GM12878 (cell line): Measurements from ENCODE around the gene VPS26B. TPM values are rescaled to one million over a fixed set of nuclear protein-coding genes. Genes with fewer than 3 reads are reported as not detected.

Experiments used
- ATAC-seq: fragments of 200-7000 bp; cut with Tn5 transposase; 3 replicates; pipeline ENCODE4 v1.9.1; 2020; ENCODE audit warnings: mild to moderate bottlenecking, moderate library complexity
- BruUV-seq: library from RNA; stranded (reverse); fragments of 400-500 nt; replicated peaks from 2 replicates; lab custom pipeline; 2021; lab: Mats Ljungman, UMichigan
- CTCF ChIA-PET: fragments of 300-600 bp; sonication (Branson Sonifier 250); formaldehyde crosslinking; extraction: SDS; loops from one replicate; lab custom pipeline; 2021; ENCODE audit warnings: inconsistent platforms; lab: Yijun Ruan, JAX
- POLR2A ChIA-PET: fragments of 350-600 bp; formaldehyde crosslinking; extraction: SDS; loops from one replicate; lab custom pipeline; 2021; ENCODE audit warnings: inconsistent platforms; lab: Charles Lee
- RAD21 ChIA-PET: fragments of 300-600 bp; sonication (Branson Sonifier 250); formaldehyde crosslinking; loops from one replicate; lab custom pipeline; 2023; ENCODE audit warnings: antibody characterized with exemption; ENCODE audit not compliant: unreplicated experiment; lab: Charles Lee
- SMC1A ChIA-PET: fragments of 300-600 bp; sonication (Branson Sonifier 250); formaldehyde crosslinking; loops from one replicate; lab custom pipeline; 2023; ENCODE audit not compliant: unreplicated experiment, uncharacterized antibody; lab: Charles Lee
- DNase-seq: peaks from one replicate; pipeline ENCODE4 v3.0.0-alpha.2; 2011; ENCODE audit warnings: low read depth, low spot score
- FAIRE-seq: peaks from 3 replicates; lab custom pipeline; 2011; peaks lifted over from hg19 to GRCh38; lab: Jason Lieb, UNC
- H2AFZ ChIP-seq: 2 replicates; pipeline ENCODE4 v1.6.0; 2011; ENCODE audit warnings: low read depth, low read length, control low read depth; ENCODE audit not compliant: control insufficient read depth
- H3K27ac ChIP-seq: 2 replicates; pipeline ENCODE4 v1.5.1; 2011; ENCODE audit warnings: control low read depth; ENCODE audit not compliant: control insufficient read depth, insufficient read depth
- H3K27me3 ChIP-seq, 2 experiments: replicated peaks in 1 of 2; 2 replicates each; pipeline versions ENCODE4 v1.6.0 to v1.6.1; 2011; ENCODE audit warnings: low read length in 1 of 2; ENCODE audit not compliant: control insufficient read depth in 2 of 2, insufficient read depth in 2 of 2
- H3K36me3 ChIP-seq, 2 experiments: 2 replicates each; pipeline ENCODE4 v1.5.1; 2011; ENCODE audit warnings: low read length in 1 of 2; ENCODE audit not compliant: control insufficient read depth in 2 of 2, insufficient read depth in 2 of 2
- H3K4me1 ChIP-seq: 2 replicates; pipeline ENCODE4 v1.6.1; 2011; ENCODE audit warnings: mild to moderate bottlenecking, low read length, moderate library complexity, mixed read lengths; ENCODE audit not compliant: control insufficient read depth, insufficient read depth
- H3K4me2 ChIP-seq: 2 replicates; pipeline ENCODE4 v1.6.0; 2011; ENCODE audit warnings: control low read depth; ENCODE audit not compliant: control insufficient read depth, insufficient read depth
- H3K4me3 ChIP-seq: fragments of 200-600 bp; sonication (generic); 2 replicates; pipeline ENCODE4 v1.5.1; 2016
- H3K79me2 ChIP-seq: 2 replicates; pipeline ENCODE4 v1.6.0; 2011; ENCODE audit warnings: low read length; ENCODE audit not compliant: control insufficient read depth, insufficient read depth
- H3K9ac ChIP-seq: 2 replicates; pipeline ENCODE4 v1.8.0; 2011; ENCODE audit warnings: low read length, control low read depth, mixed read lengths; ENCODE audit not compliant: control insufficient read depth, insufficient read depth
- H3K9me3 ChIP-seq: replicated peaks from 3 replicates; pipeline ENCODE4 v1.5.1; 2011; ENCODE audit warnings: mild to moderate bottlenecking, low read length; ENCODE audit not compliant: control insufficient read depth, insufficient read depth
- H4K20me1 ChIP-seq: 2 replicates; pipeline ENCODE4 v1.6.0; 2011; ENCODE audit not compliant: control insufficient read depth, insufficient read depth
- BHLHE40 ChIP-seq, 2 experiments: fragments of 450-650 bp in 1 of 2; IDR thresholded peaks; 2 replicates each; pipeline ENCODE4 v1.6.1; 2011 to 2017; ENCODE audit warnings: low read depth in 2 of 2, borderline replicate concordance in 1 of 2, improper control_type of control experiment in 1 of 2, low read length in 1 of 2, mild to moderate bottlenecking in 1 of 2
- CREM ChIP-seq: IDR thresholded peaks from 2 replicates; pipeline ENCODE4 v1.6.1; 2014; ENCODE audit warnings: antibody characterized with exemption, low read depth
- DPF2 ChIP-seq: fragments of 450-650 bp; IDR thresholded peaks from 2 replicates; pipeline ENCODE4 v1.6.1; 2017; ENCODE audit warnings: mild to moderate bottlenecking
- ETV6 ChIP-seq, 2 experiments: fragments of 450-650 bp in 1 of 2; IDR thresholded peaks in 1 of 2; conservative IDR thresholded peaks in 1 of 2; 2 replicates each; pipeline ENCODE4 v1.6.1; 2014; ENCODE audit warnings: antibody characterized with exemption in 1 of 2, borderline replicate concordance in 1 of 2, low read depth in 1 of 2, mild to moderate bottlenecking in 1 of 2, moderate library complexity in 1 of 2
- HDAC2 ChIP-seq: fragments of 200-600 bp; sonication (generic); IDR thresholded peaks from 2 replicates; pipeline ENCODE4 v1.6.1; 2017
- HDAC6 ChIP-seq: fragments of 200-600 bp; sonication (generic); IDR thresholded peaks from one replicate; pipeline ENCODE4 v1.8.0; 2017; ENCODE audit warnings: antibody characterized with exemption; ENCODE audit not compliant: unreplicated experiment
- HDGF ChIP-seq: fragments of 450-650 bp; IDR thresholded peaks from 2 replicates; pipeline ENCODE4 v1.6.1; 2016; ENCODE audit warnings: antibody characterized with exemption
- JUNB ChIP-seq: IDR thresholded peaks from 2 replicates; pipeline ENCODE4 v1.6.1; 2016; ENCODE audit warnings: antibody characterized with exemption, mild to moderate bottlenecking
- RCOR1 ChIP-seq: conservative IDR thresholded peaks from 2 replicates; pipeline ENCODE4 v1.6.1; 2012; ENCODE audit warnings: low read depth, low read length, improper control_type of control experiment
- WRNIP1 ChIP-seq: IDR thresholded peaks from 2 replicates; pipeline ENCODE4 v1.6.1; 2011; ENCODE audit warnings: low read depth, low read length, improper control_type of control experiment, borderline replicate concordance
- ZNF24 ChIP-seq: fragments of 450-650 bp; IDR thresholded peaks from 2 replicates; pipeline ENCODE4 v1.6.1; 2017; ENCODE audit warnings: antibody characterized with exemption, mild to moderate bottlenecking
- ZSCAN29 ChIP-seq: fragments of 450-650 bp; IDR thresholded peaks from 2 replicates; pipeline ENCODE4 v1.6.1; 2017; ENCODE audit warnings: mild to moderate bottlenecking, moderate library complexity
- WGBS: methylation state at CpG from one replicate; pipeline ENCODE4 v1.1.6; 2016; ENCODE audit warnings: low lambda C conversion rate; ENCODE audit not compliant: insufficient replicate concordance, insufficient coverage; ENCODE audit errors: missing lambda C conversion rate; 5-methylcytosine and 5-hydroxymethylcytosine counted together
- in situ Hi-C: fragments of 300-500 bp; cut with MboI; formaldehyde crosslinking; loops from 9 replicates; pipeline ENCODE4 v1.14.3; 2018; ENCODE audit warnings: mixed read lengths
- intact Hi-C: fragments of 100-400 bp; cut with micrococcal nuclease; formaldehyde crosslinking; loops from one replicate; pipeline ENCODE4 v1.14.2; 2022; ENCODE audit not compliant: unreplicated experiment
- polyA plus RNA-seq, 11 experiments: library from polyadenylated mRNA; depleted of rRNA in 4 of 11; unstranded in 6 of 11; stranded (reverse) in 5 of 11; fragments of >200 nt; fragmentation: Nextera tagmentation in 4 of 11; fragmentation: Illumina TruSeq in 1 of 11; extraction: Ambion mirVana in 4 of 11; extraction: Trizol in 1 of 11; gene quantifications; 1 replicate in 1 of 11; 2 replicates in 10 of 11; pipeline versions ENCODE4 v1.2.1 to v1.2.3, GENCODE V29; 2011 to 2016; ENCODE audit warnings: inconsistent platforms in 2 of 11, missing spikeins in 2 of 11, low read depth in 1 of 11
- total RNA-seq, 4 experiments: library from RNA; depleted of rRNA in 3 of 4; stranded (reverse); fragments of >200 nt in 3 of 4; fragmentation: Illumina TruSeq in 1 of 4; extraction: Trizol in 1 of 4; gene quantifications; 2 replicates each; pipeline versions ENCODE4 v1.2.1 to v1.2.3, GENCODE V29; 2013 to 2021
- TF ChIP-seq, protein P1 (sequence below): IDR thresholded peaks from 2 replicates; pipeline ENCODE4 v1.6.1; 2011; ENCODE audit warnings: mild to moderate bottlenecking, low read depth, low read length, moderate library complexity; ENCODE audit not compliant: insufficient replicate concordance
- TF ChIP-seq, protein P2 (sequence below): IDR thresholded peaks from 2 replicates; pipeline ENCODE4 v1.6.1; 2012; ENCODE audit warnings: improper control_type of control experiment, low read depth, low read length; ENCODE audit not compliant: insufficient replicate concordance
- TF ChIP-seq, protein P3 (sequence below): fragments of 450-650 bp; formaldehyde crosslinking; IDR thresholded peaks from 2 replicates; pipeline ENCODE4 v1.5.0; 2022; ENCODE audit warnings: mild to moderate bottlenecking, missing genetic modification characterization

VPS26B gene
- total and polyA plus RNA-seq, 10 of the 15 experiments (the other 5 are each of a cell fraction or from before 2014, with no cell fraction given): 1.6 to 26.9 (median 13.3) TPM

DNA sequence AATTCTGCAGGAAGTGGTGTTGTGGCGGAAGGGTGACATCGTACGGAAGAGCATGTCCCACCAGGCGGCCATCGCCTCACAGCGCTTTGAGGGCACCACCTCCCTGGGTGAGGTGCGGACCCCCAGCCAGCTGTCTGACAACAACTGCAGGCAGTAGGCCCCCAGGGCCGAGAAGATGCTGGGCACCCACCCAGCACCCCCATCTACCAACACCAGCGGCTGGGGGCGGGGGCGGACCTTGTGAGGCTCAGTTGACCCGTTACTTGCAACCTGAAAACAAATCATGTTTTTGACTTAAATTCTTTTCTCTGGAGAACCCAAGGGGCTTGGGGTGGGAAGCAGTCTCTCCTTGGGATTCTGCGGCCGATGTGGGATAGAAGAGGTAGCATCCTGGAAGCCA lies 21.0 kb downstream of the VPS26B start:
- no peak for FAIRE-seq
- H3K27ac ChIP-seq: no peak overlapping the region
- no peak overlapping the region for H3K9ac ChIP-seq
- DNase-seq: no peak
- POLR2A ChIA-PET: no interaction called here
- no TSS peak for BruUV-seq
- RAD21 ChIA-PET: interaction anchor here (2.1 kb wide), 1 partner anchor 38 kb away, joined by 8 read pairs; no protein-coding TSS in a partner anchor
- SMC1A ChIA-PET: interaction anchor here (1.9 to 2.3 kb wide), 2 partner anchors 17 to 38 kb away, joined by 5 to 10 read pairs; no protein-coding TSS in a partner anchor
- TF ChIP-seq JUNB (no peak), BHLHE40 (IDR thresholded peaks at IDR 0.05; ENCODE audit: borderline replicate concordance in 1 of 2, low read depth in 2 of 2, low read length in 1 of 2) (no peak), HDAC6 (no peak), ZSCAN29 (no peak), WRNIP1 (no peak), HDAC2 (no peak), ZNF24 (no peak), DPF2 (no peak), HDGF (no peak), RCOR1 (no peak), ETV6 (conservative IDR thresholded peaks at IDR 0.05 in 1 of 2, IDR thresholded peaks at IDR 0.05 in 1 of 2; ENCODE audit: borderline replicate concordance in 1 of 2, low read depth in 1 of 2) (no peak), CREM (no peak)
- TF ChIP-seq, protein P1, sequence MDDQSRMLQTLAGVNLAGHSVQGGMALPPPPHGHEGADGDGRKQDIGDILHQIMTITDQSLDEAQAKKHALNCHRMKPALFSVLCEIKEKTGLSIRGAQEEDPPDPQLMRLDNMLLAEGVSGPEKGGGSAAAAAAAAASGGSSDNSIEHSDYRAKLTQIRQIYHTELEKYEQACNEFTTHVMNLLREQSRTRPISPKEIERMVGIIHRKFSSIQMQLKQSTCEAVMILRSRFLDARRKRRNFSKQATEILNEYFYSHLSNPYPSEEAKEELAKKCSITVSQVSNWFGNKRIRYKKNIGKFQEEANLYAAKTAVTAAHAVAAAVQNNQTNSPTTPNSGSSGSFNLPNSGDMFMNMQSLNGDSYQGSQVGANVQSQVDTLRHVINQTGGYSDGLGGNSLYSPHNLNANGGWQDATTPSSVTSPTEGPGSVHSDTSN: no peak
- TF ChIP-seq, protein P2, sequence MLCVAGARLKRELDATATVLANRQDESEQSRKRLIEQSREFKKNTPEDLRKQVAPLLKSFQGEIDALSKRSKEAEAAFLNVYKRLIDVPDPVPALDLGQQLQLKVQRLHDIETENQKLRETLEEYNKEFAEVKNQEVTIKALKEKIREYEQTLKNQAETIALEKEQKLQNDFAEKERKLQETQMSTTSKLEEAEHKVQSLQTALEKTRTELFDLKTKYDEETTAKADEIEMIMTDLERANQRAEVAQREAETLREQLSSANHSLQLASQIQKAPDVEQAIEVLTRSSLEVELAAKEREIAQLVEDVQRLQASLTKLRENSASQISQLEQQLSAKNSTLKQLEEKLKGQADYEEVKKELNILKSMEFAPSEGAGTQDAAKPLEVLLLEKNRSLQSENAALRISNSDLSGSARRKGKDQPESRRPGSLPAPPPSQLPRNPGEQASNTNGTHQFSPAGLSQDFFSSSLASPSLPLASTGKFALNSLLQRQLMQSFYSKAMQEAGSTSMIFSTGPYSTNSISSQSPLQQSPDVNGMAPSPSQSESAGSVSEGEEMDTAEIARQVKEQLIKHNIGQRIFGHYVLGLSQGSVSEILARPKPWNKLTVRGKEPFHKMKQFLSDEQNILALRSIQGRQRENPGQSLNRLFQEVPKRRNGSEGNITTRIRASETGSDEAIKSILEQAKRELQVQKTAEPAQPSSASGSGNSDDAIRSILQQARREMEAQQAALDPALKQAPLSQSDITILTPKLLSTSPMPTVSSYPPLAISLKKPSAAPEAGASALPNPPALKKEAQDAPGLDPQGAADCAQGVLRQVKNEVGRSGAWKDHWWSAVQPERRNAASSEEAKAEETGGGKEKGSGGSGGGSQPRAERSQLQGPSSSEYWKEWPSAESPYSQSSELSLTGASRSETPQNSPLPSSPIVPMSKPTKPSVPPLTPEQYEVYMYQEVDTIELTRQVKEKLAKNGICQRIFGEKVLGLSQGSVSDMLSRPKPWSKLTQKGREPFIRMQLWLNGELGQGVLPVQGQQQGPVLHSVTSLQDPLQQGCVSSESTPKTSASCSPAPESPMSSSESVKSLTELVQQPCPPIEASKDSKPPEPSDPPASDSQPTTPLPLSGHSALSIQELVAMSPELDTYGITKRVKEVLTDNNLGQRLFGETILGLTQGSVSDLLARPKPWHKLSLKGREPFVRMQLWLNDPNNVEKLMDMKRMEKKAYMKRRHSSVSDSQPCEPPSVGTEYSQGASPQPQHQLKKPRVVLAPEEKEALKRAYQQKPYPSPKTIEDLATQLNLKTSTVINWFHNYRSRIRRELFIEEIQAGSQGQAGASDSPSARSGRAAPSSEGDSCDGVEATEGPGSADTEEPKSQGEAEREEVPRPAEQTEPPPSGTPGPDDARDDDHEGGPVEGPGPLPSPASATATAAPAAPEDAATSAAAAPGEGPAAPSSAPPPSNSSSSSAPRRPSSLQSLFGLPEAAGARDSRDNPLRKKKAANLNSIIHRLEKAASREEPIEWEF: no peak
- TF ChIP-seq, protein P3, sequence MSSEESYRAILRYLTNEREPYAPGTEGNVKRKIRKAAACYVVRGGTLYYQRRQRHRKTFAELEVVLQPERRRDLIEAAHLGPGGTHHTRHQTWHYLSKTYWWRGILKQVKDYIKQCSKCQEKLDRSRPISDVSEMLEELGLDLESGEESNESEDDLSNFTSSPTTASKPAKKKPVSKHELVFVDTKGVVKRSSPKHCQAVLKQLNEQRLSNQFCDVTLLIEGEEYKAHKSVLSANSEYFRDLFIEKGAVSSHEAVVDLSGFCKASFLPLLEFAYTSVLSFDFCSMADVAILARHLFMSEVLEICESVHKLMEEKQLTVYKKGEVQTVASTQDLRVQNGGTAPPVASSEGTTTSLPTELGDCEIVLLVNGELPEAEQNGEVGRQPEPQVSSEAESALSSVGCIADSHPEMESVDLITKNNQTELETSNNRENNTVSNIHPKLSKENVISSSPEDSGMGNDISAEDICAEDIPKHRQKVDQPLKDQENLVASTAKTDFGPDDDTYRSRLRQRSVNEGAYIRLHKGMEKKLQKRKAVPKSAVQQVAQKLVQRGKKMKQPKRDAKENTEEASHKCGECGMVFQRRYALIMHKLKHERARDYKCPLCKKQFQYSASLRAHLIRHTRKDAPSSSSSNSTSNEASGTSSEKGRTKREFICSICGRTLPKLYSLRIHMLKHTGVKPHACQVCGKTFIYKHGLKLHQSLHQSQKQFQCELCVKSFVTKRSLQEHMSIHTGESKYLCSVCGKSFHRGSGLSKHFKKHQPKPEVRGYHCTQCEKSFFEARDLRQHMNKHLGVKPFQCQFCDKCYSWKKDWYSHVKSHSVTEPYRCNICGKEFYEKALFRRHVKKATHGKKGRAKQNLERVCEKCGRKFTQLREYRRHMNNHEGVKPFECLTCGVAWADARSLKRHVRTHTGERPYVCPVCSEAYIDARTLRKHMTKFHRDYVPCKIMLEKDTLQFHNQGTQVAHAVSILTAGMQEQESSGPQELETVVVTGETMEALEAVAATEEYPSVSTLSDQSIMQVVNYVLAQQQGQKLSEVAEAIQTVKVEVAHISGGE (CRISPR knock-in tag): no peak
- no peaks in the 10 kb centered on the region for H4K20me1 ChIP-seq
- ATAC-seq: no peak
- 96% methylated on average over 14 of the region's 14 CpGs for WGBS
- H3K4me1 ChIP-seq: no peaks in the 10 kb centered on the region
- no peaks in the 10 kb centered on the region for H3K79me2 ChIP-seq
- H3K27me3 ChIP-seq: no peaks in the 10 kb centered on the region
- in situ Hi-C loops: no loop called here
- no peaks in the 10 kb centered on the region for H3K9me3 ChIP-seq
- peaks cover 10 to 17% of the 10 kb centered on the region in 2 experiments for H3K36me3 ChIP-seq
- H2AFZ ChIP-seq: no peak overlapping the region
- CTCF ChIA-PET: interaction anchor here (0.8 to 4.2 kb wide), 4 partner anchors 16 to 195 kb away, joined by 4 to 56 read pairs (median 12); no protein-coding TSS in a partner anchor
- intact Hi-C loops: no loop called here
- no peak overlapping the region for H3K4me3 ChIP-seq
- no peak overlapping the region for H3K4me2 ChIP-seq
